HG03460 (cell line): ENCODE measurements around the gene RPS6KA2.
"Not testable (repeated sequence)": the region's sequence is repeated elsewhere in the genome, so short reads cannot be mapped to it uniquely, and the experiment has no call there.

ENCODE experiments used
- ATAC-seq: cut with Tn5 transposase; IDR thresholded peaks from one replicate; pipeline ENCODE4 v1.9.1; 2021; ENCODE audit not compliant: unreplicated experiment

Gene RPS6KA2

DNA sequence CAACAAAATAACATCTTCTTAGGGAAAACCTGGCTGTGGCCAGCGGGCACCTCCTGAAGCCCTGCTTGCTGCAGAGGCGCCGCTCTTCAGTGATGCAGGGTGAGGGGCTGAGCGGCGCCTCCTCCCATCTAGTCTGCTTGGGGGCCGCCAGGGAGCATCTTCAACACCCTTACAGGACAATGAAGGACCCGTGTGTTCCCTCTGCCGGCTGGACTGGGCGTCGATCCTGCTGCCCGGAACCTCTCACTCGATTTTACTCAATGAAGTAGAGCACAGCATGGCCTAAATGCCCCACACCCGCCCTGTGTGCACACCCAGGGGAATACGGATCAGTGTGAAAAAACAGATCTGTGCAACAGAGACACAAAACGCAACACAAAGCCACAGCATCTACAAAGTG lies 215.8 kb downstream of the RPS6KA2 start:
- ATAC-seq, result no peak

- no peak for ATAC-seq
Observed at GRCh38 chr6:166410426-166410935, 216.6 kb downstream of the RPS6KA2 start.

- no peak for ATAC-seq
Observed at GRCh38 chr6:166408936-166409755, 217.9 kb downstream of the RPS6KA2 start.

DNA sequence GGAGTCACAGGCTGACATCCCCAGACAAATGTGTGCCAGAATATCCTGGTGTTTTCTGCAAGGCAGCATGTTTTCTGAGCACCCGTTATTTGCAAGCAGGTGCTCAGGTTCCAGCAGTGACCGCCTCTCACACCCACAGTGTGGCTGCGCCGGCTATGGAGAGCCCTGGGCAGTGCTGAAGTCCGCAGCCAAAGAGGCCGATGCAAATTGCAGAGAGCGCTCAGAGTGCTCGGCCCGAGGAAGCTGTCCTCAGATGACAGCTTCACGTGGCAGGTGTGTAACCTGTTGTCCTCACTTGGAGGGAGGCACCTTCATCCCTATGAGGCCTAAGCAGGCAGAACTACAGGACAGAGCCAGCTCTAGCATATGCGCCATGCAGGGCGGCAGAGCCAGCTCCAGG lies 220.9 kb downstream of the RPS6KA2 start:
- no peak for ATAC-seq

GRCh38 chr6:166405386-166405785 lies 221.7 kb downstream of the RPS6KA2 start:
- no peak for ATAC-seq

GRCh38 chr6:166402582-166403277 lies 224.3 kb downstream of the RPS6KA2 start:
- no peak for ATAC-seq

DNA sequence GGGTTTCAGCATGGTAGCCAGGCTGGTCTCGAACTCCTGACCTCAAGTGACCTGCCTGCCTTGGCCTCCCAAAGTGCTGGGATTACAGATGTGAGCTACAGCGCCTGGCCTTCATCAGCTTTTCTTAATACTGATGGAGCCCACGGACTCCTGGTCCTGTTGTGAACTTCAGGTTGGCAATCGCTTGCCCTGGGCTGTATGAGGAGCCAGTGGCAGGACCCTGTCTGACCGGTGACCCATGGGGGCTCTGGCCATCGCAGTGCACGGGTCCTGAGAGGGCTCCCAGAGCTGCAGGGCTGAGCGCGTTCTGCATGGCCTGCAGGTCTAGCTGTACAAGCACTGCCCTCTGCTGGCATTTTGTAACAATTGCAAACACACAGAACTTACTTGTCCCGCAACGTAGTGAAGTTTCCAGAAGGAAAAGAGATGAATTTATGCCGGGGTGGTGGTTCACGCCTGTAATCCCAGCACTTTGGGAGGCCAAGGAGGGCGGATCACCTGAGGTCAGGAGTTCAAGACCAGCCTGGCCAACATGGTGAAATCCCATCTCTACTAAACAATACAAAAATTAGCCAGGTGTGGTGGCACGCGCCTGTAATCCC lies 226.3 kb downstream of the RPS6KA2 start:
- peak; percentile 77 for ATAC-seq

GRCh38 chr6:166400181-166400580 lies 226.9 kb downstream of the RPS6KA2 start:
- ATAC-seq, result peak; percentile 11

- no peak for ATAC-seq
Observed at GRCh38 chr6:166398348-166398747, 228.7 kb downstream of the RPS6KA2 start.

- ATAC-seq, result no peak
Observed at GRCh38 chr6:166397849-166398248, 229.2 kb downstream of the RPS6KA2 start.

GRCh38 chr6:166395778-166396177 lies 231.3 kb downstream of the RPS6KA2 start:
- ATAC-seq, result no peak

- no peak for ATAC-seq
Observed at GRCh38 chr6:166395351-166395750, 231.7 kb downstream of the RPS6KA2 start.

GRCh38 chr6:166394036-166394892 lies 232.8 kb downstream of the RPS6KA2 start:
- ATAC-seq, result no peak

GRCh38 chr6:166393535-166393823 lies 233.6 kb downstream of the RPS6KA2 start:
- ATAC-seq, result no peak

DNA sequence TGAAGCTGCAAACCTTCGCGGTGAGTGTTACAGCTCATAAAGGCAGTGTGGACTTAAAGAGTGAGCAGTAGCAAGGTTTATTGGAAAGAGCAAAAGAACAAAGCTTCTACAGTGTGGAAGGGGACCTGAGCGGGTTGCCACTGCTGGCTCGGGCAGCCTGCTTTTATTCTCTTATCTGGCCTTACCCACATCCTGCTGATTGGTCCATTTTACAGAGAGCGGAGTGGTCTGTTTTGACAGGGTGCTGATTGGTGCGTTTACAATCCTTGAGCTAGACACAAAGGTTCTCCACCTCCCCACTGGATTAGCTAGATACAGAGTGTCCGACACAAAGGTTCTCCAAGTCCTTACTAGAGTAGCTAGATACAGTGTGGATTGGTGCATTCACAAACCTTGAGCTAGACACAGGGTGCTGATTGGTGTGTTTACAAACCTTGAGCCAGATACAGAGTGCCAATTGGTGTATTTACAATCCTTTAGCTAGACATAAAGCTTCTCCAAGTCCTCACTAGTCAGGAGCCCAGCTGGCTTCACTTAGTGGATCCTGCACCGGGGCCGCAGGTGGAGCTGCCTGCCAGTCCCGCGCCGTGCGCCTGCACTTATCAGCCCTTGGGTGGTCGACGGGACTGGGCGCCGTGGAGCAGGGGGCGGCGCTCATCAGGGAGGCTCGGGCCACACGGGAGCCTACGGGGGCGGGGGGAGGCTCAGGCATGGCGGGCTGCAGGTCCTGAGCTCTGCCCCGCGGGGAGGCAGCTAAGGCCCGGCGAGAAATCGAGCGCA lies 234.1 kb downstream of the RPS6KA2 start:
- not testable (repeated sequence) for ATAC-seq

GRCh38 chr6:166389119-166389518 lies 237.9 kb downstream of the RPS6KA2 start:
- no peak for ATAC-seq

DNA sequence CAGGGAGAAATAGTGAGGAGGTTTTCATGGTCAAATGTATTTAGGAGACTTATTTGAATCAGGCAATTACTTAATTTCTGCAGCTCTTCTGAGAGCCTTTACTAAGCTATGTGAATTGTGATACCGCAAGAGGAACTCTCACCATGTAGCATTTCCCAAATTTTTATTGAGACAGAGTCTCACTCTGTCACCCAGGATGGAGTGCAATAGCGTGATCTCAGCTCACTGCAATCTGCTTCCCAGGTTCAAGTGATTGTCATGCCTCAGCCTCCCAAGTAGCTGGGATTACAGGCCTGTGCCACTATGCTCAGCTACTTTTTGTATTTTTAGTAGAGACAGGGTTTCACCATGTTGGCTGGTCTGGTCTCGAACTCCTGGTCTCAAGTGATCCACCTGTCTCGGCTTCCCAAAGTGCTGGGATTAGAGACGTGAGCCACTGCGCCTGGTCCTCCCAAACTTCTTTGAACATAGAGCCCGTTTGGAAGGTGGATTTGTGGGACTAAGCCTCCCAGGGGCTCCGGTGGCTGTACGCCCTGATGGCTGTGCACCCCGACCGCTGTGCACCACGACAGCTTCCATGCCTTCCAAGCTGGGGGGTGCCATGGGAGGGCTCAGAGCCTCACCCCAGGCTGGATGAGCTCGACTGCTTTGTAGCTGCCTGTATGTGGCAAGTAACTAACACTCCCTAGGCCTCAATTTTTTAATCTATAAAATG lies 238.6 kb downstream of the RPS6KA2 start:
- no peak for ATAC-seq

GRCh38 chr6:166387642-166388289 lies 239.3 kb downstream of the RPS6KA2 start:
- no peak for ATAC-seq

- ATAC-seq, result not testable (repeated sequence)
Observed at GRCh38 chr6:166387098-166387497, 240.0 kb downstream of the RPS6KA2 start.
